GM19467 (cell line): ENCODE data around the gene LRRC8B.

ENCODE experiments used
- ATAC-seq: cut with Tn5 transposase; IDR thresholded peaks from one replicate; pipeline ENCODE4 v1.9.1; 2021; ENCODE audit warnings: mild to moderate bottlenecking, moderate library complexity; ENCODE audit not compliant: unreplicated experiment

LRRC8B gene

GRCh38 chr1:89546082-89546889, 21.7 kb downstream of the LRRC8B start:
- ATAC-seq: no peak

GRCh38 chr1:89546934-89547562, 22.4 kb downstream of the LRRC8B start:
- ATAC-seq: no peak

DNA sequence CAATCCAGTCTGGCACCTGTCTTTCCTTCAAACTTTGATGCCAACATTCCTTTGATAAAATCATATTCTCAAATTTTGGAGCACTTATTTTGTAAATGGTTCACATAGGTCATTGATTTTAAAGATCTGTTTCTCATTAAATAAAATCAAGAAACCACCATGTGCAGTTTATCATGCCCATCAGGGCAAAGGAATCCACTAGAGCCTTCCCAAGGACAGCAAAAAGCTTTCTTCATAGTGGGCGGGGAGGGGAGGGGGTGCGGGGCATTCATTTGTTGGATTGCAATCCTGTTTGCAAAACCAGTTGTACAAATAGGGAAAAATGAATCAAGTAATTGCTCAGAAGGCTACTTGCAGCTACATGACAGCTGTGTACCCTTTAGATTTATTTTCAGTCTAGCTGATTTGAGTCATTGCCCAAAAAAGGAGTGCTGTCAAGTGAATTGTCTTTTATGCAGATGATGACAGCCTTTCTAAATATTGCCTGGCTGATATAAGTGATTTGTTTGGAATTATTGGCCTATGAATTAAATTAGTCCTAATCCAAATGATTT, 23.0 kb downstream of the LRRC8B start:
- no peak for ATAC-seq

- ATAC-seq: no peak
These were observed 23.7 kb downstream of the LRRC8B start for GRCh38 chr1:89548122-89548857.

DNA sequence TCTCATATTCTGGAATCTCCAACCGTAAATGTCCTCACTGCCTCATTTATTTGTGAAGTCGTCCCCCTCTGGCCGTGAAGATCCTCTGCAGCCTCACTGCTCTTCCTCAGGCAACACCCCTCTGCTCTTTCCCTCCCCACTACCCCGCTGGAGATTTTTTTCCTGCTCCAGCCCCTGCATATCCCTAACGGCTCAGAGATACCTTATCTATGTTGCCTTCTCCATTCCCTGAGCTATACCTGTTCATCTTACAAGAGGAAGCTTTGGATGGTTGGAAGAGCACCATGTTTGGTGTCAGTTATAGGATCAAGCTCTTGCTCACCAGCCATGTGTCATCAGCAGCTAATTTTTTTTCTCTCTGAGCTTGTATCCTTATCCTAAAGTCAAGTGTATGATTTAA, 26.4 kb downstream of the LRRC8B start:
- ATAC-seq: no peak

DNA sequence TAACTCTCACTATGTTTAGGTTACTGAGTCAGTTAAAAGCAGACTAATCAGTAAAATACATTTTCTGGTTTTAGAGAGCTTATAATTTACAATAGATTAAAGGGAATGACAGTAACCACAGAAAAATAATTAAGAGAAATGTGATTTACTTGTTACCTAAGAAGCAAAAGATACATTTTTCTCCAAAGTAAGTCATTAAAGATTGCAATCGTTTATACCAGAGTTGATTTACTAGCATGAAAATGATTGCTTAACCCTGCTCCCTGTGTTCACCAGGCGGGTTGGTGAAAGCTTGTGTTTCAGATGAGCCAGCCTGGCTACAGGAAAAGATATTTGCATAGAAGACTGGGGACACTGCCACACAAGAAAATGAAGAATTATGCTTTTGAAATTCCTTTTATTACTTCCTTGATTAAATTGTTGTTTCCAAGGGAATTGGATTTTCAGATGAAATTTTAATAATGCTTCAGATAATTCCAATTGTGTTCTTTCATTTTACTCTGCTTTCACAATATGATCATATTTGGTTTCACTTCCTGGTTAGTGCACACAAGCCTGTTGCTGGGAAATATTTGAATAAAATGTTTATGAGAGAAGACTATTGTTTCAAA, 27.9 kb downstream of the LRRC8B start:
- ATAC-seq: peak; percentile 76

- no peak for ATAC-seq
These were observed 28.5 kb downstream of the LRRC8B start for GRCh38 chr1:89553157-89553556.

- no peak for ATAC-seq
These were observed 30.9 kb downstream of the LRRC8B start for GRCh38 chr1:89555550-89555949.

DNA sequence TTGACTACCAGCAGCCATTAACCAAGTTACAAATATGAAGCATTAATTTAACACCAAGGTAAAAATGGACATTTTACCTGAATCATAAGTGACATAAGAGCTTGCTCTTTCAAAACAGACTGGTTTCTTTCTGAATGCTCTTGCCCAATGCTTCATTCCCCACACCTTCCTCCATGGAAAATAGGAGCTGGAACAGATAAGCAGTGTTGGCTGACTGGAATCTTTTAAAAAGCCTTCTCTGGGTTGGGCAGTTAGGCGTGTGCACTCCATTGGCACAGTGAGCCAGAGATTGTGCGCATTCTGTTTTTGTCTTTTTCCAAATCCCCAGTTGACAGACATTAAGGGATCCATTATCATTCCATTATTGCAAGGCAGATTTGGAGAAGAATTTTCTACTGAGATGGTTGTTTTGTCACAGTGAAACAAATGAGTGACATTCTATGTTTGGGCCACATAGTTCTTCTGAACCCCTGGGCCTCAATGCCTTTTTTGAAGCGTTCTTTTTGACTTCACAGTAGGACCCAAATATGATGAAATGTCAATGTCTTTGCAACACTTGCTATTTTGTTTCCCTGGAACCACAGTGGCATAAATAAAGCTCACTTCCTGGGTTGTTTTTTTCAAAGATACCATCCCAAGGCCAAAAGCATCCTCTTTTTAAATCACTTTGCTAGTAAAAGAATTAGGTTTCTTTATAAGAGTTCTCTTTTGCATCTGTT, 32.3 kb downstream of the LRRC8B start:
- ATAC-seq: no peak

DNA sequence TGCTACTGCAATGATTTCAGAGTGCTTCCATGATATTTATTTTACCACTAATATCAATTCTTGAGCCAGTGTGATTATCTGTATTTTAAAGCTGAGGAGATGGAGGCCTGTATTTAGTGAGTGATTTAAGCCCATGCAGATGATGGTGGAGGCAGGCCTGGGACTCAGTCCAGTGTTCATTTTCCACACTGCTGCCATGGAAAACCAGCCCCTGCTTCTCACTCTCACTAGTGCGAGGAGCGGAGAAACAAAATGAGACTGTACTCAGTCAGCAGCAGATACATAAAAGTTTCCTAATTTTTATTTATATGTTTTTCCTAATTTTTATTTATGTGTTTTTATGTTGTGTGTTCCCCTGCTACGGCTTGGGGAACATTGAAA, 32.8 kb downstream of the LRRC8B start:
- ATAC-seq: no peak

DNA sequence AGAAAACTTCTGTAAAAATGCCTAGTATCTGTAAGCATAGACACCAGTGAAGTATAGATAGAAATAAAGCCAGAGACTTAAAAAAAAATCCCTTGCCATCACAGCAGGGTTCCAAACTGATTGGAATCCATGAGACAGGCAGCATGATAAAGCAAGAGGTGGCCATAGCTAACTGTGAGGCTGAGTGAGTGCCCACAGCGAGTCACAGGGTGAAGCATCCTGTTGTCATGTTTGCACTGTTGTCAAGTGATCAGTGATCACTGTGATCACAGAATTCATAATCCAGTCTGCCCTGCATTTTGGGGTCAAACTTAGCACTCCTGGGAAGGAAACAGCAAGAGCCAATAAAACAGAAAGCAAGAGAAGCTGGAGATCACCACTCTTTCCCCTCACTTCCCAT, 33.3 kb downstream of the LRRC8B start:
- no peak for ATAC-seq

GRCh38 chr1:89563957-89564604, 39.5 kb downstream of the LRRC8B start:
- ATAC-seq: no peak

GRCh38 chr1:89565521-89565920, 40.9 kb downstream of the LRRC8B start:
- no peak for ATAC-seq

- no peak for ATAC-seq
These were observed 42.1 kb downstream of the LRRC8B start for GRCh38 chr1:89566761-89567174.

- no peak for ATAC-seq
These were observed 43.2 kb downstream of the LRRC8B start for GRCh38 chr1:89567797-89568196.

DNA sequence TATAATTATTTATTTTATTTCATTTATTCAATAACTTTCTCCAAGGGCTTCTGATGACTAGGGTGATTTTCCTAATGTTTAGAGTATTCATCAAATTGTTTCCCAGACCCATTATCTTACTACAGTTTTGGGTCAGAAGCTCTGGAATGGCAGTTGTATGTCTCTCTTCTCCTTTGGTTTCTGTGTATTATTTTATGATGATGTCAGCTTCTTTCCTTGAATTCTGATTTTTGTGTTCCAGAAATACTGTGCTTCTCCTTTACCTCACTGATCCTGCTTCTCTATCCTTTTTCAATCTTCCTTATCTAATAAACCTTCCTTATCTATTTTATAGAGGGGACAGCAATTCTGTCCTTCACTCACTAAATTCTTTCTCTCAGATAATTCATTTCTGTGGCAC, 48.8 kb downstream of the LRRC8B start:
- no peak for ATAC-seq

DNA sequence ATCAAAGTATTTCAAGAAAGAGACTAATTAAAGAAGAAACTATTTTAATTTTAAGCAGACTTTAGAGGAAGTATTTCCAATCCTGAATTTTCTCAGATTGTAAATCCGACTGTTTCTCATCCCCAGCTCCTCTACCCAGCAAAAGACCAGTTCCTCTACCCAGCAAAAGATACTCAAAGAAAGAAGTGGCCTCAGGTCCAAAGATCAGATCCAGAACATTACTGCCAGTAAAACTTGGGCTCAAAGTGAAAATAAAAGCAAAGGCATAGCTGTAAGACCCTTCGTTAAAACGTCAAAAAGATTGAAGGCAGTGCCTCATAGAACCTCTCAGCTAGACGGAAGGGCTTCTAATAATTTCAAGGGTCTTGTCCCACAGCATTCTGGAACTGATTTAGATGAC, 50.0 kb downstream of the LRRC8B start:
- no peak for ATAC-seq

- no peak for ATAC-seq
These were observed 50.6 kb downstream of the LRRC8B start for GRCh38 chr1:89575207-89575606.

DNA sequence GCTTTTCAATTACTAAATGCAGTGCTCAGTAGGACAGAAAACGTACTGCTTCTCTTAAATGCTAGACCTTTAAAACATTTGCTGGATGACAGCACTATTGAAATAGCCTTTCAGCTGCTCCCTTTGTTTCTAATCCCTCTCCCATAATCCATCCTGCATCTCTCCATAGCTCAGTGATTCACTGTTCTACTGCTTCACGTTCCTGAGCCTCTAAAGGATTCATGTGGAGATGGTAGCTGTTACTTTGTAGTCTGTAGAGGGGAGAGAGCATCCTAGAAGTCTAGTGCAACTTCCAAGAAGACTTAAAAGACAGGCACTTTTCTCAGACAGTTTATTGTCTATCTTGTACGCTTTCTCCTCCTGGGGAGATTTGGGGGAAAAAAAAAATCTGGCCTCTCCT, 51.4 kb downstream of the LRRC8B start:
- ATAC-seq: no peak

- ATAC-seq: no peak
These were observed 53.5 kb downstream of the LRRC8B start for GRCh38 chr1:89578151-89578550.
